SK-N-SH (cell line): Measurements from ENCODE around the gene TMPRSS9. TPM values are rescaled to one million over a fixed set of nuclear protein-coding genes. Genes with fewer than 3 reads are reported as not detected.

Experiments used
- CTCF ChIA-PET: fragments of 300-600, 350-600 bp; formaldehyde crosslinking; extraction: SDS; loops from one replicate; lab custom pipeline; 2021; lab: Yijun Ruan, JAX
- POLR2A ChIA-PET: fragments of 350-600 bp; sonication (Branson Sonifier 250); formaldehyde crosslinking; extraction: SDS; loops from one replicate; lab custom pipeline; 2020; ENCODE audit warnings: antibody characterized with exemption, inconsistent platforms; lab: Yijun Ruan, JAX
- DNase-seq: peaks from one replicate; pipeline ENCODE4 v3.0.0; 2012
- H2AFZ ChIP-seq: fragments of 200-600 bp; sonication (generic); 2 replicates; pipeline ENCODE4 v1.8.1; 2016; ENCODE audit warnings: antibody characterized with exemption, mild to moderate bottlenecking, low read depth
- H3F3A ChIP-seq: fragments of 200-600 bp; sonication (generic); replicated peaks from 2 replicates; pipeline ENCODE3; 2016; ENCODE audit warnings: antibody characterized with exemption, mild to moderate bottlenecking; ENCODE audit not compliant: insufficient read depth
- H3K27ac ChIP-seq, 2 experiments: fragments of 200-500 bp in 1 of 2; fragments of 200-600 bp in 1 of 2; sonication (Bioruptor generic) in 1 of 2; sonication (generic), shearing (Covaris generic) in 1 of 2; 2 replicates each; pipeline versions ENCODE4 v1.5.1 to v1.6.1; 2014 to 2016; ENCODE audit warnings: low read depth in 2 of 2, inconsistent platforms in 1 of 2, low read length in 1 of 2, mild to moderate bottlenecking in 1 of 2, mixed read lengths in 1 of 2
- H3K27me3 ChIP-seq: fragments of 200-600 bp; sonication (generic), shearing (Covaris generic); 2 replicates; pipeline ENCODE4 v1.6.1; 2016; ENCODE audit warnings: mixed run types; ENCODE audit not compliant: insufficient read depth
- H3K36me3 ChIP-seq, 2 experiments: fragments of 200-500 bp in 1 of 2; fragments of 200-600 bp in 1 of 2; sonication (Bioruptor generic) in 1 of 2; sonication (generic) in 1 of 2; replicated peaks in 1 of 2; 2 replicates each; pipeline versions ENCODE3 to v1.5.1; 2014 to 2016; ENCODE audit warnings: low read length in 1 of 2, mild to moderate bottlenecking in 1 of 2; ENCODE audit not compliant: insufficient read depth in 2 of 2, control insufficient read depth in 1 of 2
- H3K4me1 ChIP-seq, 2 experiments: fragments of 200-500 bp in 1 of 2; fragments of 200-600 bp in 1 of 2; sonication (Bioruptor generic) in 1 of 2; sonication (generic), shearing (Covaris generic) in 1 of 2; 2 replicates each; pipeline versions ENCODE4 v1.5.1 to v1.6.1; 2014 to 2016; ENCODE audit warnings: low read depth in 1 of 2, low read length in 1 of 2, mixed run types in 1 of 2; ENCODE audit not compliant: insufficient read depth in 2 of 2, control insufficient read depth in 1 of 2
- H3K4me2 ChIP-seq: fragments of 200-600 bp; sonication (generic), shearing (Covaris generic); 2 replicates; pipeline ENCODE4 v1.6.1; 2017; ENCODE audit warnings: mixed run types
- H3K4me3 ChIP-seq, 2 experiments: fragments of 200-500 bp in 1 of 2; fragments of 200-600 bp in 1 of 2; sonication (Bioruptor generic) in 1 of 2; sonication (generic), shearing (Covaris generic) in 1 of 2; 2 replicates each; pipeline versions ENCODE4 v1.5.1 to v1.8.1; 2014 to 2016; ENCODE audit warnings: low read depth in 2 of 2, inconsistent platforms in 1 of 2, low read length in 1 of 2, mild to moderate bottlenecking in 1 of 2, mixed read lengths in 1 of 2, moderate library complexity in 1 of 2
- H3K79me2 ChIP-seq: fragments of 200-600 bp; sonication (generic); 2 replicates; pipeline ENCODE4 v1.8.1; 2017; ENCODE audit warnings: mild to moderate bottlenecking; ENCODE audit not compliant: insufficient read depth
- H3K9ac ChIP-seq: fragments of 200-600 bp; sonication (generic); 2 replicates; pipeline ENCODE4 v1.6.1; 2017; ENCODE audit warnings: mixed run types
- H3K9me2 ChIP-seq: fragments of 200-600 bp; sonication (generic); 2 replicates; pipeline ENCODE4 v1.6.1; 2017; ENCODE audit warnings: mixed run types
- H3K9me3 ChIP-seq: fragments of 200-600 bp; sonication (generic); 2 replicates; pipeline ENCODE4 v1.6.1; 2017; ENCODE audit warnings: mixed run types, mild to moderate bottlenecking, moderate library complexity
- H4K20me1 ChIP-seq: fragments of 200-600 bp; sonication (generic); 2 replicates; pipeline ENCODE4 v1.6.1; 2017; ENCODE audit warnings: mild to moderate bottlenecking, mixed run types; ENCODE audit not compliant: insufficient read depth
- EP300 ChIP-seq, 2 experiments: IDR thresholded peaks; 2 replicates each; pipeline versions ENCODE4 v1.4.0 to v1.6.1; 2012; ENCODE audit warnings: borderline replicate concordance in 1 of 2, low read depth in 1 of 2, low read length in 1 of 2
- FOXJ3 ChIP-seq: sonication (generic); formaldehyde crosslinking; IDR thresholded peaks from 2 replicates; pipeline ENCODE4 v1.5.1; 2020; ENCODE audit warnings: mild to moderate bottlenecking, missing genetic modification reagents
- FOXM1 ChIP-seq: IDR thresholded peaks from 2 replicates; pipeline ENCODE4 v1.4.0; 2012; ENCODE audit warnings: low read depth, mild to moderate bottlenecking
- GATA2 ChIP-seq: sonication (generic); formaldehyde crosslinking; IDR thresholded peaks from 2 replicates; pipeline ENCODE4 v1.5.0; 2020; ENCODE audit warnings: mild to moderate bottlenecking, missing genetic modification reagents
- IRF3 ChIP-seq: fragments of 150-350 bp; IDR thresholded peaks from 2 replicates; pipeline ENCODE4 v1.6.1; 2016; ENCODE audit warnings: mild to moderate bottlenecking, low read depth, low read length
- MEF2A ChIP-seq: IDR thresholded peaks from 2 replicates; pipeline ENCODE4 v1.4.0; 2012; ENCODE audit warnings: low read depth, borderline replicate concordance
- RAD21 ChIP-seq: IDR thresholded peaks from 2 replicates; pipeline ENCODE4 v1.6.1; 2012; ENCODE audit warnings: mild to moderate bottlenecking, low read length
- RCOR1 ChIP-seq: fragments of 150-350 bp; IDR thresholded peaks from 2 replicates; pipeline ENCODE4 v1.6.1; 2017; ENCODE audit warnings: antibody characterized with exemption, low read length
- REST ChIP-seq: IDR thresholded peaks from 2 replicates; pipeline ENCODE4 v1.6.1; 2012; ENCODE audit warnings: mild to moderate bottlenecking, low read depth, low read length, moderate library complexity
- SIN3A ChIP-seq: IDR thresholded peaks from 2 replicates; pipeline ENCODE4 v1.6.1; 2012; ENCODE audit warnings: low read depth, mild to moderate bottlenecking, low read length, moderate library complexity, borderline replicate concordance
- SMC3 ChIP-seq: IDR thresholded peaks from 2 replicates; pipeline ENCODE4 v1.6.1; 2012; ENCODE audit warnings: low read depth, low read length, improper control_type of control experiment
- TAF1 ChIP-seq: IDR thresholded peaks from 2 replicates; pipeline ENCODE4 v1.6.1; 2012; ENCODE audit warnings: low read depth, mild to moderate bottlenecking, low read length, moderate library complexity, borderline replicate concordance
- TCF12 ChIP-seq: IDR thresholded peaks from 2 replicates; pipeline ENCODE4 v1.4.0; 2012
- USF1 ChIP-seq: IDR thresholded peaks from 2 replicates; pipeline ENCODE4 v1.4.0; 2012; ENCODE audit warnings: low read depth, borderline replicate concordance
- USF2 ChIP-seq: fragments of 150-350 bp; IDR thresholded peaks from 2 replicates; pipeline ENCODE4 v1.6.1; 2017; ENCODE audit warnings: antibody characterized with exemption, low read length, low read depth, borderline replicate concordance
- YY1 ChIP-seq: IDR thresholded peaks from 2 replicates; pipeline ENCODE4 v1.4.0; 2012; ENCODE audit warnings: low read depth, mild to moderate bottlenecking
- WGBS: methylation state at CpG from one replicate; pipeline ENCODE4 v1.1.6; 2017; ENCODE audit warnings: low lambda C conversion rate; 5-methylcytosine and 5-hydroxymethylcytosine counted together
- polyA plus RNA-seq, 3 experiments: library from polyadenylated mRNA; depleted of rRNA; stranded (reverse); fragments of >200 nt; gene quantifications; 2 replicates each; pipeline ENCODE4 v1.2.3, GENCODE V29; 2012

TMPRSS9 gene
- polyA plus RNA-seq, 1 of the 3 experiments (the other 2 are of a cell fraction): not detected

- Histone ChIP-seq H3K4me1 (peaks cover 0 to 2% of the 10 kb centered on the region in 2 experiments; a peak in 1 of 4 replicates), H3K4me3 (no peak overlapping the region), H3K4me2 (no peak overlapping the region)
- no peak for TF ChIP-seq RAD21
- no peak for TF ChIP-seq SMC3
- no peak for TF ChIP-seq MEF2A
- TF ChIP-seq, all 33 proteins: peak for 0
- peaks cover 7% of the 10 kb centered on the region for H3F3A ChIP-seq
- H3K9ac ChIP-seq: no peak overlapping the region
- ChIA-PET POLR2A (no interaction called here), CTCF (interaction anchor here (7.1 to 13.0 kb wide), 2 partner anchors 45 to 87 kb away, joined by 107 to 284 read pairs; partner anchors contain the start of gene PLEKHJ1)
- H3K79me2 ChIP-seq: no peaks in the 10 kb centered on the region
- no peaks in the 10 kb centered on the region for H4K20me1 ChIP-seq
- no peak overlapping the region for H2AFZ ChIP-seq
- H3K9me3 ChIP-seq: no peaks in the 10 kb centered on the region
- WGBS: 100% methylated on average over 5 of the region's 20 CpGs
- peaks cover 0 to 15% of the 10 kb centered on the region in 2 experiments for H3K36me3 ChIP-seq
- no peaks in the 10 kb centered on the region for H3K9me2 ChIP-seq
- H3K27me3 ChIP-seq: no peaks in the 10 kb centered on the region
- no peak overlapping the region for H3K27ac ChIP-seq
- DNase-seq: no peak
These were observed 40.5 kb upstream of the TMPRSS9 start for GRCh38 chr19:2319551-2319950.

GRCh38 chr19:2320049-2320448, 40.0 kb upstream of the TMPRSS9 start:
- Histone ChIP-seq H3K27me3 (no peaks in the 10 kb centered on the region), H4K20me1 (no peaks in the 10 kb centered on the region), H3K4me2 (no peak overlapping the region), H3K9me2 (no peaks in the 10 kb centered on the region), H3K4me1 (peaks cover 0 to 2% of the 10 kb centered on the region in 2 experiments; a peak in 1 of 4 replicates), H3K27ac (no peak overlapping the region), H3K4me3 (no peak overlapping the region), H3K36me3 (peaks cover 0 to 19% of the 10 kb centered on the region in 2 experiments), H3F3A (peaks cover 7% of the 10 kb centered on the region), H3K9ac (no peak overlapping the region), H3K9me3 (no peaks in the 10 kb centered on the region), H2AFZ (no peak overlapping the region), H3K79me2 (no peaks in the 10 kb centered on the region)
- WGBS: 84% methylated on average over 8 of the region's 12 CpGs
- TF ChIP-seq FOXJ3 (CRISPR knock-in tag) (no peak), FOXM1 (no peak), SIN3A (no peak), TAF1 (no peak), REST (no peak), USF1 (no peak), YY1 (no peak), USF2 (no peak), GATA2 (CRISPR knock-in tag) (no peak), MEF2A (no peak), RCOR1 (no peak), TCF12 (no peak), IRF3 (no peak), EP300 (IDR thresholded peaks at IDR 0.05; ENCODE audit: borderline replicate concordance in 1 of 2, low read depth in 1 of 2, low read length in 1 of 2) (no peak)
- POLR2A ChIA-PET: no interaction called here
- DNase-seq: no peak
- CTCF ChIA-PET: no interaction called here
